Transverse colon (tissue), 4 donors: ENCODE results near the gene CAPN5. TPM values are rescaled to one million over a fixed set of nuclear protein-coding genes. Genes with fewer than 3 reads are reported as not detected.

ENCODE experiments used
- DNase-seq: peaks from one replicate; pipeline ENCODE4 v3.0.0-alpha.2; 2019
- H3K27ac ChIP-seq, 4 donors: fragments of 200-600 bp; sonication (generic); 2 replicates each; pipeline ENCODE4 v1.5.1; 2016 to 2018; ENCODE audit warnings: inconsistent platforms in 4 of 4
- H3K27me3 ChIP-seq: fragments of 200-600 bp; sonication (generic); 2 replicates; pipeline ENCODE4 v1.5.1; 2017; ENCODE audit warnings: inconsistent platforms
- H3K36me3 ChIP-seq, 4 donors: fragments of 200-600 bp; sonication (generic); 2 replicates each; pipeline ENCODE4 v1.5.1; 2017 to 2019; ENCODE audit warnings: inconsistent platforms in 4 of 4
- H3K4me1 ChIP-seq, 4 donors: fragments of 200-600 bp; sonication (generic); 2 replicates each; pipeline ENCODE4 v1.5.1; 2017 to 2020; ENCODE audit warnings: inconsistent platforms in 4 of 4
- H3K4me3 ChIP-seq, 4 donors: fragments of 200-600 bp; sonication (generic); 1 replicate in 1 of 4; 2 replicates in 3 of 4; pipeline versions ENCODE4 v1.5.1 to v1.6.1; 2017 to 2019; ENCODE audit warnings: inconsistent platforms in 4 of 4
- H3K9me3 ChIP-seq, 2 donors: fragments of 200-600 bp; sonication (generic); 2 replicates each; pipeline ENCODE4 v1.5.1; 2017 to 2019; ENCODE audit warnings: inconsistent platforms in 2 of 2
- EP300 ChIP-seq: sonication (generic); formaldehyde crosslinking; IDR thresholded peaks from one replicate; pipeline ENCODE4 v1.6.1; 2017; ENCODE audit warnings: antibody characterized with exemption, low read depth
- POLR2A ChIP-seq: fragments of 450-650 bp; IDR thresholded peaks from one replicate; pipeline ENCODE4 v1.6.1; 2016; ENCODE audit warnings: antibody characterized with exemption, mild to moderate bottlenecking, moderate library complexity
- POLR2AphosphoS5 ChIP-seq, 3 donors: sonication (generic); formaldehyde crosslinking; IDR thresholded peaks; one replicate each; pipeline ENCODE4 v1.6.1; 2016; ENCODE audit warnings: antibody characterized with exemption in 3 of 3
- WGBS, 2 donors: methylation state at CpG; one replicate each; pipeline ENCODE4 v1.1.5; 2018; ENCODE audit warnings: low coverage in 1 of 2; 5-methylcytosine and 5-hydroxymethylcytosine counted together
- in situ Hi-C, 4 donors: fragments of 200-750 bp; cut with MboI; loops; one replicate each; pipeline versions ENCODE4 v1.15.0 to v1.15.1; 2017; ENCODE audit warnings: low sequenced_read_pairs in 3 of 4, low pct_ligation_motif_present in 1 of 4, low pct_unique_long_range_greater_than_20kb in 1 of 4
- intact Hi-C: fragments of 100-400 bp; cut with DNase I; formaldehyde crosslinking; loops from one replicate; pipeline ENCODE4 v1.15.1; 2023; ENCODE audit warnings: low total_unique reads
- total RNA-seq, 4 donors: library from RNA; depleted of rRNA; stranded (reverse); fragments of >200 nt; gene quantifications; one replicate each; pipeline ENCODE4 v1.1.0, GENCODE V29; 2016
- TF ChIP-seq, protein P1 (sequence below), 5 experiments: fragments of 200-600 bp in 3 of 5; fragments of 450-650 bp in 2 of 5; sonication (generic) in 3 of 5; IDR thresholded peaks; 1 replicate in 2 of 5; 2 replicates in 3 of 5; pipeline ENCODE4 v1.5.1; 2016 to 2017; ENCODE audit warnings: antibody characterized with exemption in 5 of 5, inconsistent platforms in 3 of 5, mild to moderate bottlenecking in 2 of 5, moderate library complexity in 1 of 5

Gene CAPN5
- total RNA-seq, 4 donors from 2014 or later, result 210 to 290 (median 214) TPM

DNA sequence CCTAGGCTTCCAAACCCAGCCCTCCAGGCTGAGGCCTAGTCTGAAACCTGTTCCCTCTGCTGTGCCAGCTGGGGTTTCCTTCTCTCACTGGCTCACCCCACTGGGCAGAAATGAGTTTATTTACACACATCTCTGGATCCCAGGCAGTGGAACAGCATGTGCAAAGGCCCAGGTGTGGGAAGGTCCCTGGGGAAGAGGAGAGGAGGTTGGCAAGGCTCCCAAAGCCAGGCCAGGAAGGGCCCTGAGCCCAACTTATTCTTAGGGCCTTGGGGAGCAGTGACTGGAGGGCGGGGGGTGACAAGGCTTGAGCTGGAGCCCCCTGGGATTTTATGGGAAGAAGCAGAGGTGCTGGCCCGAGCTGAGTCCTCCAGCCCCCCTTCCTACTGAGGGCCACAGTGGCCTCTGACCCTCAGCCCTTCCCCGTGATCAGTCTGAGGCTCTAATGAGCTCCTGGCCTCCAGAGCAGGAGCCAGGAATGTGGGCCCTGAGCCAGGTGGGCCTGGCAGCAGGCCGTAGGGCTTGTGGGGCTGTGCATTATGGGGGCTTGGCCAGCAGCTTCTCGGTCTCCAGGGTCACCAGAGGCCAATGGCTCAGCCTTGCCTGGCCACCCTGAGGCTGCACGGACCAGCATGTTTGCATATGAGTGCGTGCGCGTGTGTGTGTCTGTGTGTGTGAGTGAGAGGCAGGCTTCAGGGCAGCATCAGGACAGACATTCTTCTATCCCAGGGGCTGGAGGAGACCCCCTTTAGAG lies 64.2 kb downstream of the CAPN5 start:
- no peak for DNase-seq
- TF ChIP-seq EP300 (no peak), POLR2A (no peak), POLR2AphosphoS5 (IDR thresholded peaks at IDR 0.05) (no peak)
- TF ChIP-seq, protein P1, sequence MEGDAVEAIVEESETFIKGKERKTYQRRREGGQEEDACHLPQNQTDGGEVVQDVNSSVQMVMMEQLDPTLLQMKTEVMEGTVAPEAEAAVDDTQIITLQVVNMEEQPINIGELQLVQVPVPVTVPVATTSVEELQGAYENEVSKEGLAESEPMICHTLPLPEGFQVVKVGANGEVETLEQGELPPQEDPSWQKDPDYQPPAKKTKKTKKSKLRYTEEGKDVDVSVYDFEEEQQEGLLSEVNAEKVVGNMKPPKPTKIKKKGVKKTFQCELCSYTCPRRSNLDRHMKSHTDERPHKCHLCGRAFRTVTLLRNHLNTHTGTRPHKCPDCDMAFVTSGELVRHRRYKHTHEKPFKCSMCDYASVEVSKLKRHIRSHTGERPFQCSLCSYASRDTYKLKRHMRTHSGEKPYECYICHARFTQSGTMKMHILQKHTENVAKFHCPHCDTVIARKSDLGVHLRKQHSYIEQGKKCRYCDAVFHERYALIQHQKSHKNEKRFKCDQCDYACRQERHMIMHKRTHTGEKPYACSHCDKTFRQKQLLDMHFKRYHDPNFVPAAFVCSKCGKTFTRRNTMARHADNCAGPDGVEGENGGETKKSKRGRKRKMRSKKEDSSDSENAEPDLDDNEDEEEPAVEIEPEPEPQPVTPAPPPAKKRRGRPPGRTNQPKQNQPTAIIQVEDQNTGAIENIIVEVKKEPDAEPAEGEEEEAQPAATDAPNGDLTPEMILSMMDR (IDR thresholded peaks at IDR 0.05), result no peak
- H3K36me3 ChIP-seq, result no peaks in the 10 kb centered on the region
- WGBS, 2 donors, result 73% methylated on average over 9 of the region's 9 CpGs; no CpG with 5 or more reads in 1 of the 2 donors
- no peak overlapping the region for H3K4me3 ChIP-seq
- peaks cover 9 to 28% (median 15%) of the 10 kb centered on the region in 4 donors for H3K4me1 ChIP-seq
- intact Hi-C loops (loop anchor here (10.0 kb wide), 1 partner anchor 424 kb away; no protein-coding TSS in a partner anchor), in situ Hi-C loops (loop anchor here in 1 of 4 donors (10.0 kb wide), 1 partner anchor 54 kb away; no protein-coding TSS in a partner anchor)
- H3K27ac ChIP-seq, result no peak overlapping the region
- H3K9me3 ChIP-seq, result no peaks in the 10 kb centered on the region
- no peaks in the 10 kb centered on the region for H3K27me3 ChIP-seq

GRCh38 chr11:77131560-77131959 lies 64.8 kb downstream of the CAPN5 start:
- peaks cover 9 to 24% (median 15%) of the 10 kb centered on the region in 4 donors for H3K4me1 ChIP-seq
- in situ Hi-C loops (loop anchor here in 1 of 4 donors (10.0 kb wide), 1 partner anchor 53 kb away; no protein-coding TSS in a partner anchor), intact Hi-C loops (loop anchor here (10.0 kb wide), 1 partner anchor 423 kb away; no protein-coding TSS in a partner anchor)
- no peak for DNase-seq
- no peaks in the 10 kb centered on the region for H3K27me3 ChIP-seq
- H3K9me3 ChIP-seq, result no peaks in the 10 kb centered on the region
- TF ChIP-seq, protein P1 (IDR thresholded peaks at IDR 0.05), result no peak
- no peak for TF ChIP-seq EP300
- TF ChIP-seq POLR2A, result no peak
- TF ChIP-seq POLR2AphosphoS5 (IDR thresholded peaks at IDR 0.05), result no peak
- 70% methylated on average over 5 of the region's 6 CpGs; no CpG with 5 or more reads in 1 of the 2 donors for WGBS, 2 donors
- H3K36me3 ChIP-seq, result no peaks in the 10 kb centered on the region
- no peak overlapping the region for H3K4me3 ChIP-seq
- no peak overlapping the region for H3K27ac ChIP-seq

GRCh38 chr11:77135069-77135468 lies 68.3 kb downstream of the CAPN5 start:
- WGBS, 2 donors, result 10 to 20% methylated on average over 1 to 2 of the region's 2 CpGs
- intact Hi-C loops, result loop anchor here (10.0 kb wide), 1 partner anchor 420 kb away; no protein-coding TSS in a partner anchor
- in situ Hi-C loops, result loop anchor here in 1 of 4 donors (10.0 kb wide), 1 partner anchor 50 kb away; no protein-coding TSS in a partner anchor
- Histone ChIP-seq H3K9me3 (no peaks in the 10 kb centered on the region), H3K27ac (no peak overlapping the region), H3K4me1 (peaks cover 0 to 8% (median 0%) of the 10 kb centered on the region in 4 donors), H3K36me3 (no peaks in the 10 kb centered on the region), H3K4me3 (no peak overlapping the region), H3K27me3 (peaks cover 9% of the 10 kb centered on the region)
- TF ChIP-seq POLR2AphosphoS5 (IDR thresholded peaks at IDR 0.05) (no peak), POLR2A (no peak), EP300 (no peak)
- TF ChIP-seq, protein P1 (IDR thresholded peaks at IDR 0.05), result no peak
- DNase-seq, result no peak

DNA sequence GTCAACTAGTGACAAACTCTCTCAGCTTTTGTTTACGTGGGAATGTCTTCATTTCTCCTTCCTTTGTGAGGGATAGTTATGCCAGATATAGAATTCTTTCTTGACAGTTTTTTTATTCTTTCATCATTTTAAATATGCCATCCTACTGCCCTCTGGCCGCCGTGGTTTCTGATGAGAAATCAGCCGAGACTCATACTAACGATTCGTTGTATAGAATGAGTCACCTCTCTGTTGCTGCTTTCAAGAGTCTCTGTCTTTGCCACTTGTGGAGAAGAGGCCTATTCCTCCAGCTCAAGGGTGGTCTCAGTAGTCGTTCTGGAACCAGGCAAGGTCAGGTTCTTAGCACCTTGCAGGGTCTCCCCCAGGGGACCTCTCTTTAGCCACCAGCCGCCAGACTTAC lies 69.3 kb downstream of the CAPN5 start:
- Histone ChIP-seq H3K36me3 (no peaks in the 10 kb centered on the region), H3K4me3 (no peak overlapping the region), H3K27ac (no peak overlapping the region), H3K27me3 (peaks cover 9% of the 10 kb centered on the region), H3K9me3 (no peaks in the 10 kb centered on the region), H3K4me1 (peaks cover 0 to 13% (median 0%) of the 10 kb centered on the region in 4 donors)
- in situ Hi-C loops, result loop anchor here in 1 of 4 donors (10.0 kb wide), 1 partner anchor 49 kb away; no protein-coding TSS in a partner anchor
- intact Hi-C loops, result loop anchor here (10.0 kb wide), 1 partner anchor 419 kb away; no protein-coding TSS in a partner anchor
- DNase-seq, result no peak
- 59 to 72% methylated on average over 7 to 8 of the region's 8 CpGs for WGBS, 2 donors
- TF ChIP-seq, protein P1 (IDR thresholded peaks at IDR 0.05), result no peak
- TF ChIP-seq EP300, result no peak
- TF ChIP-seq POLR2A, result no peak
